ENCODE data around the gene APC. TPM values are rescaled to one million over a fixed set of nuclear protein-coding genes. Genes with fewer than 3 reads are reported as not detected.

The APC gene
- total and polyA plus RNA-seq, 12 donors, result 2.5 to 78.8 (median 37.1) TPM

GRCh38 chr5:112724901-112725300, 12.8 kb upstream of the APC start:
- no peaks in the 10 kb centered on the region for H3K9me3 ChIP-seq (replicated peaks in 1 of 3)
- no peaks in the 10 kb centered on the region for H3K27me3 ChIP-seq
- no peak overlapping the region for H3K4me3 ChIP-seq
- WGBS, 4 donors, result 69 to 89% (median 82%) methylated on average over 4 of the region's 4 CpGs
- intact Hi-C loops (cut with DNase I), result no loop called here
- TF ChIP-seq POLR2A (IDR thresholded peaks at IDR 0.05), result no peak
- TF ChIP-seq CTCF (IDR thresholded peaks at IDR 0.05), result no peak
- H3K4me1 ChIP-seq (replicated peaks in 1 of 2), result no peaks in the 10 kb centered on the region
- no peaks in the 10 kb centered on the region for H3K36me3 ChIP-seq (replicated peaks in 1 of 2)
- H3K27ac ChIP-seq, result no peak overlapping the region
- DNase-seq, result no peak

GRCh38 chr5:112729630-112730029, 8.1 kb upstream of the APC start:
- no peak for DNase-seq
- intact Hi-C loops (cut with DNase I), result no loop called here
- H3K4me1 ChIP-seq (replicated peaks in 1 of 2), result no peaks in the 10 kb centered on the region
- H3K27ac ChIP-seq, result no peak overlapping the region
- no peaks in the 10 kb centered on the region for H3K9me3 ChIP-seq (replicated peaks in 1 of 3)
- H3K4me3 ChIP-seq, result no peak overlapping the region
- no peaks in the 10 kb centered on the region for H3K27me3 ChIP-seq
- no peak for TF ChIP-seq POLR2A (IDR thresholded peaks at IDR 0.05)
- TF ChIP-seq CTCF (IDR thresholded peaks at IDR 0.05), result no peak
- WGBS, 4 donors, result 88 to 96% (median 93%) methylated on average over 1 of the region's 1 CpG
- no peaks in the 10 kb centered on the region for H3K36me3 ChIP-seq (replicated peaks in 1 of 2)

- 91 to 94% (median 92%) methylated on average over 5 of the region's 5 CpGs for WGBS, 4 donors
- peaks cover 0 to 5% of the 10 kb centered on the region in 2 donors for H3K4me1 ChIP-seq (replicated peaks in 1 of 2)
- no peak for TF ChIP-seq POLR2A (IDR thresholded peaks at IDR 0.05)
- TF ChIP-seq CTCF (IDR thresholded peaks at IDR 0.05), result no peak
- no peak for DNase-seq
- no peaks in the 10 kb centered on the region for H3K36me3 ChIP-seq (replicated peaks in 1 of 2)
- intact Hi-C loops (cut with DNase I), result no loop called here
- no peaks in the 10 kb centered on the region for H3K9me3 ChIP-seq (replicated peaks in 1 of 3)
- H3K27ac ChIP-seq, result no peak overlapping the region
- H3K4me3 ChIP-seq, result no peak overlapping the region
- H3K27me3 ChIP-seq, result no peaks in the 10 kb centered on the region
Observed at GRCh38 chr5:112732131-112732530, 5.6 kb upstream of the APC start.

GRCh38 chr5:112733586-112733985, 4.1 kb upstream of the APC start:
- TF ChIP-seq POLR2A (IDR thresholded peaks at IDR 0.05), result no peak
- TF ChIP-seq CTCF (IDR thresholded peaks at IDR 0.05), result no peak
- Histone ChIP-seq H3K4me3 (no peak overlapping the region), H3K36me3 (replicated peaks in 1 of 2) (no peaks in the 10 kb centered on the region), H3K27me3 (no peaks in the 10 kb centered on the region), H3K27ac (no peak overlapping the region), H3K4me1 (replicated peaks in 1 of 2) (peaks cover 6 to 12% of the 10 kb centered on the region in 2 donors), H3K9me3 (replicated peaks in 1 of 3) (no peaks in the 10 kb centered on the region)
- intact Hi-C loops (cut with DNase I), result no loop called here
- DNase-seq, result no peak
- 85 to 96% (median 87%) methylated on average over 1 of the region's 1 CpG for WGBS, 4 donors
